IMR-90 (cell line): ENCODE measurements around the gene SLCO3A1. TPM values are rescaled to one million over a fixed set of nuclear protein-coding genes. Genes with fewer than 3 reads are reported as not detected.

Experiments used
- ATAC-seq: fragments of 200-7000 bp; cut with Tn5 transposase; 2 replicates; pipeline ENCODE4 v1.9.1; 2020; ENCODE audit warnings: low read depth, mild to moderate bottlenecking, moderate library complexity
- BruUV-seq: library from RNA; stranded (reverse); fragments of 400-500 nt; replicated peaks from 2 replicates; lab custom pipeline; 2021; lab: Mats Ljungman, UMichigan
- CTCF ChIA-PET: fragments of 300-600 bp; formaldehyde crosslinking; extraction: SDS; loops from one replicate; lab custom pipeline; 2021; ENCODE audit warnings: antibody characterized with exemption; lab: Yijun Ruan, JAX
- POLR2A ChIA-PET: fragments of 300-600 bp; sonication (Branson Sonifier 250); formaldehyde crosslinking; loops from one replicate; lab custom pipeline; 2022; ENCODE audit warnings: antibody characterized with exemption; ENCODE audit not compliant: unreplicated experiment; lab: Charles Lee
- DNase-seq: peaks from one replicate; pipeline ENCODE4 v3.0.0; 2013
- H2AFZ ChIP-seq: replicated peaks from 2 replicates; pipeline ENCODE3; 2013; ENCODE audit warnings: low read length, mild to moderate bottlenecking; ENCODE audit not compliant: poor library complexity
- H2AK5ac ChIP-seq: 2 replicates; pipeline ENCODE4 v1.6.1; 2013; ENCODE audit warnings: low read depth, low read length, inconsistent platforms
- H2AK9ac ChIP-seq: replicated peaks from 2 replicates; pipeline ENCODE3; 2013; ENCODE audit warnings: mild to moderate bottlenecking, low read depth, low read length, moderate library complexity; ENCODE audit not compliant: poor library complexity
- H2BK120ac ChIP-seq: 2 replicates; pipeline ENCODE4 v1.6.1; 2013; ENCODE audit warnings: low read depth, low read length, inconsistent platforms
- H2BK15ac ChIP-seq: 3 replicates; pipeline ENCODE4 v1.6.1; 2013; ENCODE audit warnings: low read depth, low read length, inconsistent platforms
- H2BK20ac ChIP-seq: 2 replicates; pipeline ENCODE4 v1.6.1; 2013; ENCODE audit warnings: low read depth, mild to moderate bottlenecking, inconsistent platforms, low read length, moderate library complexity
- H2BK5ac ChIP-seq: 2 replicates; pipeline ENCODE4 v1.6.1; 2013; ENCODE audit warnings: mild to moderate bottlenecking, low read depth, low read length, inconsistent platforms; ENCODE audit not compliant: poor library complexity, severe bottlenecking
- H3K14ac ChIP-seq: replicated peaks from 2 replicates; pipeline ENCODE4 v1.6.1; 2013; ENCODE audit warnings: low read depth, low read length, inconsistent platforms
- H3K18ac ChIP-seq: 2 replicates; pipeline ENCODE4 v1.6.1; 2013; ENCODE audit warnings: low read depth, low read length, control low read depth
- H3K23ac ChIP-seq: 2 replicates; pipeline ENCODE4 v1.6.1; 2013; ENCODE audit warnings: low read depth, low read length, inconsistent platforms
- H3K27ac ChIP-seq: 2 replicates; pipeline ENCODE4 v1.5.1; 2013; ENCODE audit warnings: mild to moderate bottlenecking, control low read depth, low read length; ENCODE audit not compliant: insufficient read depth
- H3K27me3 ChIP-seq: 2 replicates; pipeline ENCODE4 v1.6.1; 2013; ENCODE audit warnings: low read length; ENCODE audit not compliant: control insufficient read depth, insufficient read depth
- H3K36me3 ChIP-seq: 2 replicates; pipeline ENCODE4 v1.6.1; 2013; ENCODE audit warnings: low read length, mixed read lengths; ENCODE audit not compliant: control insufficient read depth, insufficient read depth
- H3K4ac ChIP-seq: 2 replicates; pipeline ENCODE4 v1.6.1; 2013; ENCODE audit warnings: low read depth, low read length, inconsistent platforms
- H3K4me1 ChIP-seq: 2 replicates; pipeline ENCODE4 v1.6.1; 2013; ENCODE audit warnings: low read length, mixed read lengths; ENCODE audit not compliant: control insufficient read depth, insufficient read depth
- H3K4me2 ChIP-seq: 2 replicates; pipeline ENCODE4 v1.6.1; 2013; ENCODE audit warnings: low read depth, mild to moderate bottlenecking, control low read depth, low read length, moderate library complexity
- H3K4me3 ChIP-seq: 2 replicates; pipeline ENCODE4 v1.5.1; 2013; ENCODE audit warnings: low read depth, mild to moderate bottlenecking, control low read depth, low read length, moderate library complexity; ENCODE audit not compliant: insufficient read depth
- H3K56ac ChIP-seq: 2 replicates; pipeline ENCODE4 v1.6.1; 2013; ENCODE audit warnings: low read length, inconsistent platforms; ENCODE audit not compliant: insufficient read depth; ENCODE audit errors: extremely low read depth
- H3K79me1 ChIP-seq, 2 experiments: 2 replicates each; pipeline ENCODE4 v1.6.1; 2013; ENCODE audit warnings: low read length in 2 of 2, inconsistent platforms in 1 of 2, low read depth in 1 of 2
- H3K9ac ChIP-seq: 2 replicates; pipeline ENCODE4 v1.6.1; 2013; ENCODE audit warnings: low read depth, low read length, control low read depth
- H3K9me1 ChIP-seq: 2 replicates; pipeline ENCODE4 v1.6.1; 2013; ENCODE audit warnings: low read length, inconsistent platforms; ENCODE audit not compliant: insufficient read depth
- H3K9me3 ChIP-seq: 2 replicates; pipeline ENCODE4 v1.6.1; 2013; ENCODE audit warnings: low read length; ENCODE audit not compliant: control insufficient read depth, insufficient read depth
- H4K20me1 ChIP-seq: 2 replicates; pipeline ENCODE4 v1.6.1; 2013; ENCODE audit warnings: low read length, inconsistent platforms; ENCODE audit not compliant: insufficient read depth
- H4K5ac ChIP-seq: 2 replicates; pipeline ENCODE4 v1.6.1; 2013; ENCODE audit warnings: mild to moderate bottlenecking, low read depth, low read length, control low read depth
- H4K8ac ChIP-seq, 2 experiments: 2 replicates each; pipeline ENCODE4 v1.6.1; 2013; ENCODE audit warnings: low read depth in 2 of 2, low read length in 2 of 2, control low read depth in 1 of 2, inconsistent platforms in 1 of 2
- H4K91ac ChIP-seq: 2 replicates; pipeline ENCODE4 v1.6.1; 2013; ENCODE audit warnings: low read depth, low read length, inconsistent platforms; ENCODE audit not compliant: insufficient read depth
- CEBPB ChIP-seq: IDR thresholded peaks from 2 replicates; pipeline ENCODE4 v1.6.1; 2012; ENCODE audit warnings: low read depth, low read length, improper control_type of control experiment
- FOS ChIP-seq: fragments of 150-350 bp; IDR thresholded peaks from 2 replicates; pipeline ENCODE4 v1.6.1; 2016; ENCODE audit warnings: low read depth, low read length
- NFE2L2 ChIP-seq: fragments of 150-350 bp; IDR thresholded peaks from 2 replicates; pipeline ENCODE4 v1.6.1; 2016; ENCODE audit warnings: low read depth, mild to moderate bottlenecking, low read length
- WGBS, 2 experiments: methylation state at CpG; one replicate each; pipeline versions ENCODE4 v1.1.5 to v1.1.7; 2013; ENCODE audit warnings: missing lambda C conversion rate in 2 of 2; ENCODE audit not compliant: insufficient read length in 1 of 2; ENCODE audit errors: extremely low coverage in 2 of 2; 5-methylcytosine and 5-hydroxymethylcytosine counted together
- dilution Hi-C: fragments of 300-500 bp; cut with HindIII; formaldehyde crosslinking; loops from one replicate; pipeline ENCODE4 v1.14.3; 2018; ENCODE audit warnings: low sequenced_read_pairs; ENCODE audit not compliant: unreplicated experiment
- in situ Hi-C: fragments of 300-500 bp; cut with MboI; formaldehyde crosslinking; loops from 3 replicates; pipeline ENCODE4 v1.14.3; 2019; ENCODE audit warnings: low sequenced_read_pairs, inconsistent platforms, mixed read lengths
- intact Hi-C: fragments of 100-400 bp; cut with micrococcal nuclease; formaldehyde crosslinking; loops from 2 replicates; pipeline ENCODE4 v1.10.0; 2022
- polyA plus RNA-seq, 3 experiments: library from polyadenylated mRNA; depleted of rRNA; stranded (reverse); fragments of >200 nt; gene quantifications; 2 replicates each; pipeline ENCODE4 v1.2.3, GENCODE V29; 2012; ENCODE audit warnings: low replicate concordance in 1 of 3
- total RNA-seq: library from RNA; depleted of rRNA; stranded (reverse); fragments of >200 nt; gene quantifications from 2 replicates; pipeline ENCODE4 v1.2.3, GENCODE V29; 2012

SLCO3A1 gene
- total and polyA plus RNA-seq, 2 of the 4 experiments (the other 2 are of a cell fraction): 4.7 to 8.1 TPM

DNA sequence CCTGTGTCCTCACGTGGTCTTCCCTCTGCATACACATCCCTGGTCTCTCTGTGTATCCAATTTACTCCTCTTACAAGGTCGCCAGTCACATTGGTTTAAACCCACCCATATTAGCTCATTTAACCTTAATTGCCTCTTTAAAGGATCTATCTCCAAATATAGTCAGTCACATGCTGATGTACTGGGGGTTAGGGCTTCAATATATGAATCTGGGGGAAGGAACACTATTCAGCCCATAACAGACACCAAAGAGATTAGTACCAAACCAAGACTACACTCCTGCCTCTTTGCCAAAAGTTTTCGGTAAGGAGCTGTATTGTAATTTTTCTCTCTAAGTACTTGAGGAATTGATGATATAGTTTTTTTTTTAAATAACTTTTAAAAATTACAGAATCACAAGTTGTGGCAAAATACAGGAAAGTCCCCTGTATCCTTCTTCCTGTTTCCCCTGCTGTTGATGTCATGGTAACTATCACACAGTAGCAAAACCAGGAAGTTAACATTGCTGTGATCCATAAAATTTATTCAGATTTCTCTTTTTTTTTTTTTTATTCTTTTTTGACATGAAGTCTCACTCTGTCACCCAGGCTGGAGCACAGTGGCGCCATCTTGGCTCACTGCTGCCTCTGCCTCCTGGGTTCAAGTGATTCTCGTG lies 67.8 kb downstream of the SLCO3A1 start:
- H2BK120ac ChIP-seq: no peak overlapping the region
- DNase-seq (peak; percentile 44), ATAC-seq (no peak)
- H2AK5ac ChIP-seq: no peak overlapping the region
- no peaks in the 10 kb centered on the region for H3K36me3 ChIP-seq
- H3K9me1 ChIP-seq: no peaks in the 10 kb centered on the region; the same call in 1 of the 2 replicates
- H2BK20ac ChIP-seq: no peak overlapping the region
- no peak overlapping the region for H3K14ac ChIP-seq
- no peak overlapping the region for H2BK15ac ChIP-seq
- H3K18ac ChIP-seq: no peak overlapping the region
- H3K27me3 ChIP-seq: no peaks in the 10 kb centered on the region
- no peak overlapping the region for H3K4ac ChIP-seq
- dilution Hi-C loops: no loop called here
- no peaks in the 10 kb centered on the region for H3K79me1 ChIP-seq
- no peak overlapping the region for H4K8ac ChIP-seq
- no peaks in the 10 kb centered on the region for H4K20me1 ChIP-seq
- no peak overlapping the region for H3K27ac ChIP-seq
- 100% methylated on average over 1 of the region's 5 CpGs; no CpG with 5 or more reads in 1 of the 2 experiments for WGBS, 2 experiments
- in situ Hi-C loops: no loop called here
- no peak overlapping the region for H4K5ac ChIP-seq
- no peaks in the 10 kb centered on the region for H3K4me1 ChIP-seq
- H3K56ac ChIP-seq: no peak overlapping the region
- H2AK9ac ChIP-seq: no peak overlapping the region
- no peak overlapping the region for H3K4me3 ChIP-seq
- intact Hi-C loops: no loop called here
- H2AFZ ChIP-seq: no peak overlapping the region
- no TSS peak for BruUV-seq
- H4K91ac ChIP-seq: no peak overlapping the region
- TF ChIP-seq FOS: no peak
- TF ChIP-seq CEBPB: 0 out of 2 replicates have a peak, but pooled peaks have one; percentile 6
- no peak for TF ChIP-seq NFE2L2
- no peaks in the 10 kb centered on the region for H3K9me3 ChIP-seq
- POLR2A ChIA-PET: no interaction called here
- no peak overlapping the region for H3K9ac ChIP-seq
- no peak overlapping the region for H3K23ac ChIP-seq
- CTCF ChIA-PET: interaction anchor here (0.6 kb wide), 3 partner anchors 29 to 868 kb away, joined by 3 to 6 read pairs (median 4); no protein-coding TSS in a partner anchor
- no peak overlapping the region for H2BK5ac ChIP-seq
- H3K4me2 ChIP-seq: no peak overlapping the region
